Prostate gland (tissue), 2 donors: ENCODE data around the gene RASAL2. TPM values are rescaled to one million over a fixed set of nuclear protein-coding genes. Genes with fewer than 3 reads are reported as not detected.
"Not testable (repeated sequence)": the region's sequence is repeated elsewhere in the genome, so short reads cannot be mapped to it uniquely, and the experiment has no call there.

Experiments
- DNase-seq: peaks from one replicate; pipeline ENCODE4 v3.0.0-alpha.2; 2019; ENCODE audit warnings: low spot score
- H3K27ac ChIP-seq, 2 donors: fragments of 200-600 bp; sonication (generic); 2 replicates each; pipeline ENCODE4 v1.5.1; 2017 to 2019
- H3K27me3 ChIP-seq: fragments of 200-600 bp; sonication (generic); replicated peaks from 2 replicates; pipeline ENCODE4 v1.5.1; 2019; ENCODE audit not compliant: insufficient read depth
- H3K36me3 ChIP-seq, 2 donors: fragments of 200-600 bp; sonication (generic); 1 replicate in 1 of 2; 2 replicates in 1 of 2; pipeline versions ENCODE4 v1.5.1 to v1.8.1; 2017 to 2019
- H3K4me1 ChIP-seq: fragments of 200-600 bp; sonication (generic); replicated peaks from 2 replicates; pipeline ENCODE4 v1.5.1; 2019
- H3K4me3 ChIP-seq, 2 donors: fragments of 200-600 bp; sonication (generic); 2 replicates each; pipeline ENCODE4 v1.5.1; 2017 to 2019
- H3K9me3 ChIP-seq: fragments of 200-600 bp; sonication (generic); 2 replicates; pipeline ENCODE4 v1.5.1; 2017
- CTCF ChIP-seq, 4 experiments: fragments of 200-600 bp in 2 of 4; fragments of 450-650 bp in 2 of 4; sonication (generic) in 2 of 4; IDR thresholded peaks; 1 replicate in 3 of 4; 2 replicates in 1 of 4; pipeline ENCODE4 v1.5.1; 2016 to 2019; ENCODE audit warnings: antibody characterized with exemption in 4 of 4, mild to moderate bottlenecking in 2 of 4, moderate library complexity in 2 of 4
- POLR2A ChIP-seq: fragments of 450-650 bp; IDR thresholded peaks from one replicate; pipeline ENCODE4 v1.6.1; 2016; ENCODE audit warnings: antibody characterized with exemption, mild to moderate bottlenecking
- POLR2AphosphoS5 ChIP-seq: sonication (generic); formaldehyde crosslinking; IDR thresholded peaks from one replicate; pipeline ENCODE4 v1.6.1; 2017; ENCODE audit warnings: antibody characterized with exemption
- WGBS: methylation state at CpG from one replicate; pipeline ENCODE4 v1.1.5; 2018; 5-methylcytosine and 5-hydroxymethylcytosine counted together
- intact Hi-C: fragments of 100-400 bp; cut with DNase I; formaldehyde crosslinking; loops from one replicate; pipeline ENCODE4 v1.14.2; 2022
- total RNA-seq, 2 donors: library from RNA; depleted of rRNA; stranded (reverse); fragments of >200 nt; gene quantifications; one replicate each; pipeline ENCODE4 v1.1.0, GENCODE V29; 2016

Gene RASAL2
- total RNA-seq, 2 donors from 2014 or later, result 9.2 to 36.9 TPM

DNA sequence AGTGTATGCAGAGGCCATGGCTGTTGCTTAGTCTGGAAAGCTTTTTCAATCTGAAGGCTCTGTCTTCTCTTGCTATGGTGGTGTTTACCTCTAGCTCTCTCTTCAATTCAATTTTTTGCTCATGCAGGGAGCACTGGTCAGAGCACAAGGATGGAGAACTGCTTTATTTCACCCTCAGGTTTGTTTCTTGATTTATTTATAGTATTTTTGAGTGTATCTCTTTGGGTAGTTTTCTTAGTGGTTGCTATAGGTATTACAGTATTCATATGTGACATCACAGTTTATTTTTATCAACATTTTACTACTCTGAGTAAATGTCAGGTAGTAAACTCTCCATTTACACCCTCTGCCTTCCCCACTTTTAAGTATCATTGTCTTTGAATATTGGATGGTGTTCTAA is 147.9 kb downstream of the RASAL2 start:
- no peaks in the 10 kb centered on the region for H3K4me1 ChIP-seq
- H3K27ac ChIP-seq, result no peak overlapping the region
- H3K9me3 ChIP-seq, result no peaks in the 10 kb centered on the region
- no peak overlapping the region for H3K4me3 ChIP-seq
- DNase-seq, result no peak
- TF ChIP-seq POLR2A, result no peak
- peak in 1 of 4 experiments; percentile 39 for TF ChIP-seq CTCF (IDR thresholded peaks at IDR 0.05)
- intact Hi-C loops, result no loop called here
- no peaks in the 10 kb centered on the region for H3K27me3 ChIP-seq
- no peaks in the 10 kb centered on the region for H3K36me3 ChIP-seq

DNA sequence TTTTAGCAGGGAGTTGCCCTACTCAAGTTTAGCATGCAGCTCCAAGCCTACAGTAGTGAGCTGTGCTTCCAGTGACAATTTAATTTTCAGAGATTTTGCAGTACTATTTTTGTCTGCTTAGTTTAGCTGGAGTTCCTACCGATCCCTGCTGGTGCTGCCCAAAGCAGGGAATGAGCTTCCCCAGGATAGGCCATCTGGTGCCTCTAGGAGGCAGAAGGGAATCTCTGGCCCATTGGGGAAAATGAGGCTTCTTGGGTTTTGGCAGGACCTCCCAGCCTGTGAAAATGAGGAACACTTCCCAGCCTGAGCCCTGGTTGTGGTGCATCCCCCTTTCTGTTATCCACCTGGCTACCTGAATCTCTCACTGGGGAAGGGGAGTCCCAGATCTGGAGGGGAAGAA is 149.2 kb downstream of the RASAL2 start:
- WGBS, result 75% methylated on average over 1 of the region's 1 CpG
- intact Hi-C loops, result no loop called here
- no peaks in the 10 kb centered on the region for H3K27me3 ChIP-seq
- H3K9me3 ChIP-seq, result no peaks in the 10 kb centered on the region
- TF ChIP-seq POLR2AphosphoS5, result no peak
- no peak for TF ChIP-seq POLR2A
- TF ChIP-seq CTCF (IDR thresholded peaks at IDR 0.05), result no peak
- no peaks in the 10 kb centered on the region for H3K36me3 ChIP-seq
- H3K4me3 ChIP-seq, result no peak overlapping the region
- H3K4me1 ChIP-seq, result no peaks in the 10 kb centered on the region
- DNase-seq, result no peak
- no peak overlapping the region for H3K27ac ChIP-seq

GRCh38 chr1:178243890-178244289 is 150.0 kb downstream of the RASAL2 start:
- Histone ChIP-seq H3K4me1 (no peaks in the 10 kb centered on the region), H3K27me3 (no peaks in the 10 kb centered on the region), H3K27ac (no peak overlapping the region), H3K4me3 (no peak overlapping the region), H3K9me3 (no peaks in the 10 kb centered on the region), H3K36me3 (no peaks in the 10 kb centered on the region)
- WGBS, result 83% methylated on average over 2 of the region's 2 CpGs
- intact Hi-C loops, result no loop called here
- DNase-seq, result no peak
- TF ChIP-seq CTCF (IDR thresholded peaks at IDR 0.05) (no peak), POLR2A (no peak), POLR2AphosphoS5 (no peak)

- not testable (repeated sequence) for H3K27me3 ChIP-seq
Observed at GRCh38 chr1:178248284-178248683, 154.4 kb downstream of the RASAL2 start.

DNA sequence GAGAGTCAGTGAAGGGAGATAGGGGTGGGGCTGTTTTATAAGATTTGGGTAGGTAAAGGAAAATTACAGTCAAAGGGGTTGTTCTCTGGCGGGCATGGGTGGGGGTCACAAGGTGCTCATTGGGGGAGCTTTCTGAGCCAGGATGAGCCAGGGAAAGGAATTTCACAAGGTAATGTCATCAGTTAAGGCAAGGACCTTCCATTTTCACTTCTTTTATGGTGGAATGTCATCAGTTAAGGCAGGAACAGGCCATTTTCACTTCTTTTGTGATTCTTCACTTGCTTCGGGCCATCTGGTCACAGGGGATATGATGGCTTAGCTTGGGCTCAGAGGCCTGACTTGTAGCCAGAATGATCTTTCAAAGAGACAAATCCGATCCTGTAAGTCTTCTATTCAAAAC is 159.7 kb downstream of the RASAL2 start:
- H3K4me1 ChIP-seq, H3K36me3 ChIP-seq, intact Hi-C loops, H3K27me3 ChIP-seq, H3K4me3 ChIP-seq, DNase-seq, H3K27ac ChIP-seq, H3K9me3 ChIP-seq: not testable (repeated sequence)
- WGBS, result 92% methylated on average over 3 of the region's 3 CpGs

More at GRCh38 chr1:178248284-178248683, 154.4 kb downstream of the RASAL2 start:
- intact Hi-C loops, H3K36me3 ChIP-seq, H3K9me3 ChIP-seq, DNase-seq, H3K4me1 ChIP-seq, H3K4me3 ChIP-seq, H3K27ac ChIP-seq: not testable (repeated sequence)
- WGBS, result 97% methylated on average over 3 of the region's 3 CpGs

GRCh38 chr1:178254433-178254832 is 160.5 kb downstream of the RASAL2 start:
- Histone ChIP-seq H3K4me3 (no peak overlapping the region), H3K9me3 (no peaks in the 10 kb centered on the region), H3K36me3 (no peaks in the 10 kb centered on the region), H3K27me3 (no peaks in the 10 kb centered on the region), H3K4me1 (no peaks in the 10 kb centered on the region), H3K27ac (no peak overlapping the region)
- no peak for TF ChIP-seq POLR2AphosphoS5
- no peak for TF ChIP-seq CTCF (IDR thresholded peaks at IDR 0.05)
- no peak for TF ChIP-seq POLR2A
- intact Hi-C loops, result no loop called here
- no peak for DNase-seq
